AML-193 (cell line): Measurements from ENCODE around the gene CCDC12.
A peak's percentile ranks its signal among the peaks of the same experiment; 100 is the strongest.

Experiments used
- DNase-seq, 2 experiments: peaks; one replicate each; lab custom pipeline; 2025; lab: John Stamatoyannopoulos, UW

CCDC12 gene

DNA sequence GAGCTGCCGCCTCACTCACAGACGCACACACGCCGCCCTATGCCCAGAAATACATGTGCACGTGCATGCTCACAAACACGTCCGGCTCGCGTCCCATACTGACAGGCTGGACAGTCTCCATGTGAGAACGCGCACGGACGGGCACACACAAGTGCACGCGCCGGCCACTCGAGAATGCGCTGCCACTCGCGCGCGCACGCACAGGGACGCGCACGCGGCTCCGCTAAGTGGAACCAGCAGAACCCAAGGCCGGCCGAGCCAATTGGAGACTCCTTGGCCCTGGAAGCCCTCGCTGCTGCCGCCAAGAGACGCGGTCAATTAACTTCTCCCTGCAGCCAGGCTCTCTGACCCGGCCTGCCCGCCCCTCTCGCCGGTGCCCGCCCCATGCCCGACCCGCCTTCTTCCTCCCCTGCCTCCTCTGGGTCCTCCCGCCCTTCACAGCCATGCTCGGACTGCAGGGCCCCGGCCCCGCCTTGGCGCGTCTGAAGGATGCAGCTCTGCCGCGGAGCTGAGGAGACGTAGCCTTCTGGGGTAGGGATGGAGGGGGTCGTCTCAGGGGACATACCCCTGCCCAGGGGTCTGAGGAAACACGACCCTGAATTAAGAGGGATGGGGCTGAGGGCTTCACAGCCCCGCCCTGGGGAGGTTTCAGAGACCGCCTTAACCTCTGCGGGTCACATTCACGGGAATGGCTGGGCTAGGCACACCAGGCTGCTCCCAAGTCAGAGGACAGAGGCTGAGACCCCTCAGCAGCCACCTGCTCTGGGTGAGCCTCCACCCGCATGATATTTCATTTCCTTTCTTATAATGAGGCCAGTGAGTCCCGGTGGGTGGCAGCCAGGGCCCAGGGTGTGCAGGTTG lies 84.0 kb downstream of the CCDC12 start:
- DNase-seq = peak; percentile 84 to 90

DNA sequence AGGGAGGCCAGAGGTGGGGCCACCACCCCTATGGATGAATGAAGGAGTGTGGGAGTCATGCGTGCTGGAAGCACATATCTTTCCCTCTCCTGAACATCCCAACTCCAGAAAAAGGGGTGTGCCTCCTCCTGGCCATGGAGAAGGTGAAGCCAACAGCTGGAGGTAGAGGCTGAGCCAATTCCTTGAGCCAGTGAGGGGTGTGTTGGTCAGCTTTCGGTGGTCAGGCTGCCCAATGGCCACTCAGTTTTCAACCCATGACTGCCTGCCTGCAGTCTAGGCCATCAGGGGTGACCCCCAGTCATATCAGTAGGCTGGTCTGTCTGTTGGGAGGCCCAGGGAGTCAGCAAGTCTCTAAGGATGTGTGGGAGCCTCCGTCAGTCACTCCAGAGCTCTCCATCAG lies 85.4 kb downstream of the CCDC12 start:
- DNase-seq = no peak

DNA sequence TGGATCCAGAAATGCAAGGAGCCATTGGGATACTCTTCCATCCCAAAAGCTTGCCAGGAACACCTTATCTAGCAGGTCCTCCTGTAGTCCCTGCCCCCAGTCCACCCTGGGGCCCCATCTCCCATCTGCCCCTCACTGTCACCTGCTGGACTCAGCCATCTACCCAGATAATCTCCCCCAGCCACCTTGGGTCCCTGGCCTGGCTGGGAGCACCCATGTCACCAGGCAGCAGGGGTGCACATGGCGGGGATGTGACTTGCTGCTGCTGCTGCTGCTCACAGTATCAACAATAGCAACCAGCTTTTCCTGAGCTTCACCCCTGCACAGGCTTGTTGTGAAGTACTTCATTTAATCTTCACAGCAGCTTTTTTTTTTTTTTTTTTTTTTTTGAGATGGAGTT lies 86.4 kb downstream of the CCDC12 start:
- no peak for DNase-seq

DNA sequence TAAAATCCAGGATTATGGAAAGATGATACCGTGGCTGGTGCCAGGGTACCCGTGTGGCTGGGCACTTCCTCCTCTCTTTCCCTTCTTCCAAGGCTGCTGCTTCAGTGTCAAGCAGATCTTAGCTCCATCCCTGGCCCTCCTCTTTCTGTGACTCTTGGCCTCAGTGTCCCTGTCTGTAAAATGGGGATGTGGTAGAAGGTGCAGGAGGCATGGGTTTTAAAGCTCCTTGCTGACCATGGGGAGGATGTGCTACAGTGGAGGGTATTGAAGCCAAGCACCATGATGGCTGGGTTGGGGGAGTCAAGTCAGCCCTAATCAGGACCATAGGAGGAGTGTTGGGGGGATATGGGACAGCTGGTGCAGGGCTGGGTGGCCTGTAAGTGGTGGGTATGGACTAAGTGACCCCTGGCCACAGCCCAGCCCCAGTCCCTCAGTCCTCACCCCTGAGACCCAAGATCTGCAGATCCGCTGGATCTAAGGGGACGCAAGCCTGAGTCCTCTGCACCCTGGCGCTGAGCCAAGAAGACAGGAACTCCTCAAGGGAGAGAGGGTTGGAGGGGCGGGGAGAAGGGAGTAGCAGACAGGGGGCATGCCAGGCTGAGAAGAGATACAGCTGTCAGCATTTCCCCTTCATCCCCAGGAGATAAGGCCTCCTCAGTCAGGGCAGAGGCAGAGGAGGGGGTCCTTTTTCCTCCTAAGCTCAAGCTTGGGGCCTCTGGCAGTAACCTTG lies 87.0 kb downstream of the CCDC12 start:
- DNase-seq = no peak

DNA sequence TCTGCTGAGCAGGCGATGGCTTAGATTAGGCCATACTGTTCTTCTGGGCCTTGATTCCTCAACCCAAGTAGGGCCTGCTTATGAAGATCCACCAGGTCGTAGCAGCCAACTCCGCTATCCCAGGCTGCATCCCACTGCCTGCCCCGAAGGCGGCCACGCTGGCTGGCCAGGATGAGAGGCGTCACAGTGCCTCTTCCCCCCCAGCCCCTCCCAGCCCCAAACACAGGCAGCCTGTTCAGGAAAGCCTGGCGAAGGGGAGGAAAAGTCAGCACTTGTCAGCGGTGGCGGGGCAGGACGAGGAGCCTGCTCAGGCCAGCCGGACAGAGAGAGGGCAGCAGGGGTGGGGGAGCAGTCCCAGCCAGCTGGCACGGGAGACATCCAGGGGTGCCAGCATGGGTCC lies 87.8 kb downstream of the CCDC12 start:
- no peak for DNase-seq

DNA sequence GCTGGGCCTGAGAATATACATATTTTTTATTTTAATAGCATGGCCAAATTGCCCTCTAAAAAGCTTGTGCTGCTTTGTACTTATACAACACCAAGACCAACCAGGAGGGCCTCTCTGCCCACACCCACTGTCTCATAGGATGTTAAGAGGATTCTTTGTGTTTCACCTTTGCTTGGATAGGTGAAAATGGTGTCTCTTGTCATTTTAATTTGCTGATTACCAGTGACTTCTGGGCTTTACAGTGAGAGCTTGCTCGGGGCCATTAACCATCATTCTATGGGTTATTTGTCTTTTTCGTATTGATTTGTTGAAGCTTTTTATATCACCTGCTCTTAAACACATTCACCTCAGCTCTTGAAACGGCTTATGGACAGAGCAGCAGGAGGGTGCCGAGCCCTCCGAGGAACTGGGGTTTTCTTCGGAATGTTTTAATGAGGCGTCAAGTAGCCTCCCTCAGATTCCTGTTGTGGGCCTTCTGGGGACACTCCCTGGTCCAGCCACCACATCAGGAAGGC lies 88.5 kb downstream of the CCDC12 start:
- no peak for DNase-seq

DNA sequence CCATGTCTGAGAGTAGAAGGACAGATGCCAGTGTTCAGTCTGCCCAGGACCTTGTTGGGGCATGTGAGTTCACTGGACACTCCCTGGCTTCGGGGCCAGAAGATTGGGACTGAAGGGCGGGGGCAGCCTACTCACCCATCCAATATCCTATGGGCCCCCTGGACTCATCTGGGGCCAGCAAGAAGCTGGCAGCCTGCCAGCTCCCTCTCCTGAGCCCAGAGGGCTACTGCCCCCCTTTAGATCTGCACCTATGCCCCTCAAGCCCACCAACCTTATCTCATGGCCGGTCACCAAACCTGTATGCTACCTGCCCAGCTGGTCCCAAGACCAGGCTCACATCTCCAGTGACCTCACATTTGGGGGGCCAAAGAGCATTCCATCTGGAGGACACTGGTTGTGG lies 90.9 kb downstream of the CCDC12 start:
- no peak for DNase-seq

DNA sequence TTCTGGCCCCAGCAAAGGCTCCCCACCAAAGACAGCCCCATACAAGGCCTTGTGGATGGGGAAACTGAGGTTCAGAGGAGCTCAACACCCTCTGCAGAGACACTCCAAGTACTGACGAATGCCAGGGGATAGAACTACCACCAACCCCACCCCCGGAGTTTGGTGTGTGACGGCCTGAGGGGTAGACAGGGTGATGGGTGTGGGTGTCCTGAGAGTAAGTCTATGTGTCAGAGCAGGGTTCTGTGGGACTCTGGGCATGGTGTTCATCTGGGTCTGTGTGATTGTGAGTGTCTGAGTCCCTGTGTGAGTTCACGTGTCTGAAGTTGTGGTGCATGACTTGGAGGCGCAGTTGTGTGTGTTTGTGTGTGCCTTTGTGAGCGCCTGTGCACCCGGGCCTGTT lies 91.6 kb downstream of the CCDC12 start:
- DNase-seq = no peak

DNA sequence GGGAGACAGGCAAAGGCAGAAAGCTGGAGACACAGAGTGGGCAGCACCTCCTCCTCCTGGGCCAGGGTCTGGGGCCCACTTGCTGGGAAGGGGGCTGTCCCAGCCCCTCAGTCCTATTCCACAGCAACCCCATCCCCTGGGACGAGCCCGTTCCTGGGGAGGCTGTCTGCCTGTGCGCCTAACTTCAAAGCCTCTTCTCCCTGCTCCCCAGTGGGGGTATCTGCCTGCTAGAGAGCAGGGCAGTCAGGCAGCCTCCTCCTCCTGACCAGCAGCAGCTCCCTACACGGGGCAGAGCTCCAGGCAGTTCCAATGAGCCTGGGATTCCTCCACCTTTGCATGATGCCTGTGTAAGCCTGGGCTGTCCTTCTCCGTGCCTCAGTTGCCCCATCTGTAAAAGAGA lies 92.1 kb downstream of the CCDC12 start:
- no peak for DNase-seq

DNA sequence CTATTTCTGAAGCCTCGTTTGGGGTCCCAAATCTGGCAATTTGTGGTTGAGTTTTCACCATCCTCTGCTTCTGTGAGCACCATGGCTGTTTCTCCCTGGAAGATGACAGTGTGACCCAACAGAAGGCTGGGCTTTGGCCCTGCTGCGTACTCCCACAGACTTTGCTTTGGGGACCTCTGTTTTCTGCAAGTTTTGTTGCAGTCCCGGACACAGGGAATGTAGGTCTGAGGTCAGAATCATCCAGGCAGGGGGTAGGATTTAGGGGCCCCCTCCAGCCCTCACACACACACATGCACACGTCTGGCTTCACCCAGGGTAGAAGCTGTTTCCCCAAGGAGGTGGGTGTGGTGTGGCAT lies 92.7 kb downstream of the CCDC12 start:
- no peak for DNase-seq

DNA sequence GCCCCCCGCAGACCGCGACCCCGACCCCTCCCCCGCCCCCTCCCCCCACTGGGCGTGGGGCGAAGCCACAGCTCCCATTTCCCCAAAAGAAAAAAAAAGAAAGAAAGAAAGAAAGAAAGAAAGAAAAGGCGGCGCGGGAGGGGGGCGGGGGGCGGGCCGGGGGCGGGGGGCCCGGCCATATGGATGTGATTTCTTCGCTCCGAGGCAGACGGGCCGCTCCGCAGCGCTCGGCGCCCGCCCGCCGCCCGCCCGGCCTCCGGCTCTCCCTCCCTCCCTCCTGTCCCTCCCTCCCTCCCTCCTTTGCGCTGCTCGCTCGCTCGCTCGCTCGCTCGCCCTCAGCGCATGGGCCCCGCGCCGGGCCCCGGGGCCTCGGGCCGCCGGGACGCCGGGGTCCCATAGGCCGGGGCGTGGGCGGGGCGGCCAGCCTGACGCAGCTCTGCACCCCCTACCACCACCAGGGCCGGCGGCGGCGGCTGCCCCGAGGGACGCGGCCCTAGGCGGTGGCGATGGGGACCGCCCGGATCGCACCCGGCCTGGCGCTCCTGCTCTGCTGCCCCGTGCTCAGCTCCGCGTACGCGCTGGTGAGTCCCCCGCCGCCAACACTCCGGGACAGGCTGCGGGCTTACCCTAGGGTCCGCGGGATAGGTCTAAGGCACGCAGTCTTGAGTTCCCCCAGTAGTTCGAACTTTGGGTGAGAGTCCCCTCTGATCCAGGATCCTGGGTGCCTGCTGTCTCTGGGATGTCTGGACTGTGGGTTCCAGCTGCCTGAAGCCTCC lies 93.3 kb downstream of the CCDC12 start:
- no peak for DNase-seq

DNA sequence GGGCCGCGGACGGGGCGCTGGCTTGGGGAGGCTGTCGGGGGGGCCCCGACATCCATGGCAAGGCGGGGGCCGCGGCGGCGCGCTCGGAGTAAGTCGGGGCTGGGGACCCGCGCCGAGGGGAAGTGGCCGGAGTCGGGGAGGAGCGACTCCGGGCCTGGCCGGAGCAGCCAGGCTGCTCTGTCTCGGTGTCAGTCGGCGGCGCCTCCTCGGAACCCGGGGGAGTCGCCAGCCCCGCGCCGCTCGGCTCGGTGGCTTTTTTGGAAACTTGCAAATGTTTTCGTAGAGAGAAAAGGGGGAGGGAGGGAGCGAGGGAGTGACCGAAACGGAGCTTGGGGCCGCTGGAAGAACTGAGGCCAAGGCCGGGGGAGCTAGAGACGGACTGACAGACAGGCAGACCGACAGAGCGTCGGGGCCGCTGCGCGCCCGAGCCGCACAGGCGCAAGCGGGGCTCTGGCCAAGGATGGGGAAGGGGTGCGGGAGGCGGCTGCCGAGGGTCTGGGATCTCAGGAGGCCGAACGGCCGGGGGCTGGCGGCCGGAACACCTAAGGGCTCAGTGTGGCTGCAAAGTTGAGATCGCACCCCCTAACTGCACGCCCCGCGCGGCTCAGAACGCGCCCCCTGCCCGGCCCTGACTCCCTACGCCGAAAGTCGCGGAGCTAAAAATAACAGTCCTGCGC lies 94.0 kb downstream of the CCDC12 start:
- no peak for DNase-seq

DNA sequence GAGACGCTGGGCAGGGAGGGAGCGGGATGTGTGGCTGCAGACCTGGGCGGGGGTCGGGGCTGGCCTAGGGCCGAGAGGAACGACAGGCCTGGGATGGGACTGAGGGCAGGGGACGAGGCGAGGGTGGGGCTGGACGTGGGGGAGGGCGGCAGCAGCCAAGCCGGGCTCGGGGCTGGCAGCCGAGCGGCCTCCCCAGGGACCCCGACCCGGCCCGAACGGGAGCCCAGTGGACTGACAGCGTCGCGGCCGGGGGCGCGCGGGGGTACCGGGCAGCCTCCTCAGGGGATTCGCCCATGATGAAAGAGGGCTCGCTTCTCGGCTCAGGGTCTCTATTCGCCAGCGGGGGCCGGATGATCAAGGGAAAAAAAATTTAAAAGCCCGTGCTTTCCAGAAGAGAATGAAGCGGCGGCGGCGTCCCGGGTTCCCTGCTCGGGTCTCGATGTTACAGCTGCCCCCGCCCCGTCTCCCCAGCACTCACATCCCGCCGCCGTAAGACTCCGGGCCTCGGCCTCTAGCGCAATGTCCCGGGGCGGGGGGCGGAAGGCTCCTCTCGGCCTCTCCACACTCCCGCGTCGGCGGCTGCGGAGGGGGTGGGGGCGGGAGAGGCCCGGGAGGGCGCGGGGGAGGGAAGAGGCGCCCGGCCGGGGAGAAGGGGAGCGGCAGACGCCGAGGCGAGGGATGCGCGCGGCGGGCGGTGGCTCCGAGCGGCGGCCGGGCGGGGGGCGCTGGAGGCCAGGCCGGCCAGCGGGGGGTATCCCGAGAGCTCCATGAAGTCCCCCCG lies 94.8 kb downstream of the CCDC12 start:
- DNase-seq = no peak

DNA sequence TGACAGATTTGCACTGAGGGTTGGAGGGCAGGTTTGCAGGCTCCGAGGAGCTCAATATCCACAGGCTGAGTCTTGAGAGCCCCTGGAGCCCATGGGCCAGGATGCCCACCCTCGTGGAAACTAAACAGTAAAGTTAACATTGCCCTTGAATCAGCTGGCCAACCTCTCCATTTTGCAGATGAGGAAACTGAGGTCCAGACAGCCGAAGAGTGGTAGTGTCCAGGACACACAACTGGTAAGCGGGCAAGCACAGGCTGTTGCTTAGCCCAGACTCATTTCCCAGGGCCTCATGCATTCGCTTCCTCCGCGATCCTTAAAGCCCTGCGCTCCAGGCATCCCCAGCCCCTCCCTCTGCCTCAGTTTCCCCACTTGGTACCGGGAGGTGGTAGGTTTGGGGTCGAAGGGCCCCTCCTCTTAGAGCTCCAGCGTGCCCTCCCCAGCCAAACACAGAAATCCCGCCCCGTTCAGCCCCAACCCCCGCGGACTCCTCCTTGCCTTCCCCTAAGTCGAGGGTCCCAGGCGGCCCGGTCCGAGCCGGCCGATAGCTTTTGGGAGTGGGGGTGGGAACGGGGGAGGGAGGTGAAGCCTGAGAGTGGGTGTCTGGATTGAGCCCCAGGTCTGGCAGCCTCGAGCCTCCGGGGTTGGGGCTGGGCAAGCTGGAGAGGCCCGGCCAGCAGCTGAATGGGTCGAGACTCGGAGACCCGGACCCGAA lies 95.5 kb downstream of the CCDC12 start:
- DNase-seq = no peak

DNA sequence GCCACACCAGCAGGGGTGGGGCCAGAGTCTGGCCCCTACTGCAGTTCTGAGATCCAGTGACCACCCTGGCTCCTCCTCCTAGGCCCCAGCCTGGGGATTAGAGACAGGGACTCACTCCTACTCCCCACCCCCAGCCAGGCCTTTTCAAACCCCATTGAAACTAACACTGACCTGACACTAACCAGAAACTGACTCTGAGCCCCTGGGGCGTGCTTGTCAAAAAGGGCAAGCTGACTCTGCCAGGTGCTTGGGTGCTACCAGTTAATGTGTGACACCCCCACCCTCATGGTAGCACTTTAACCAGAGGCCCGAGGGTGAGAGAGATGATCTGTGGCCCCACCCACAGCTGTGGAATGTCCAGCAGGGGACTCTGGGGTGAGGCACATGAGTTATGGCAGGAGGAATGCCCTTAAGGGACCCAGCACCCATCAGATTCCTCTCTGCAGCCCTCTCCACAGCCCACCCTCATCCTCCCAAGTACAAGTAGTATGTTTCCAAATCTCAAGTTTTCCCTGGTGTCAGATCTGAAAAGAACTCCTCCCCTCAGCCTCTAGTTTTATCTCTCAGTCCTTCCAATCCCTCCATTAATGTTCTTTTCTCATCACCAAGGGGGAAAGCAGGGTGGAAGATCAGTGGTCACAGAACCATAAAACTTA lies 97.6 kb downstream of the CCDC12 start:
- no peak for DNase-seq

DNA sequence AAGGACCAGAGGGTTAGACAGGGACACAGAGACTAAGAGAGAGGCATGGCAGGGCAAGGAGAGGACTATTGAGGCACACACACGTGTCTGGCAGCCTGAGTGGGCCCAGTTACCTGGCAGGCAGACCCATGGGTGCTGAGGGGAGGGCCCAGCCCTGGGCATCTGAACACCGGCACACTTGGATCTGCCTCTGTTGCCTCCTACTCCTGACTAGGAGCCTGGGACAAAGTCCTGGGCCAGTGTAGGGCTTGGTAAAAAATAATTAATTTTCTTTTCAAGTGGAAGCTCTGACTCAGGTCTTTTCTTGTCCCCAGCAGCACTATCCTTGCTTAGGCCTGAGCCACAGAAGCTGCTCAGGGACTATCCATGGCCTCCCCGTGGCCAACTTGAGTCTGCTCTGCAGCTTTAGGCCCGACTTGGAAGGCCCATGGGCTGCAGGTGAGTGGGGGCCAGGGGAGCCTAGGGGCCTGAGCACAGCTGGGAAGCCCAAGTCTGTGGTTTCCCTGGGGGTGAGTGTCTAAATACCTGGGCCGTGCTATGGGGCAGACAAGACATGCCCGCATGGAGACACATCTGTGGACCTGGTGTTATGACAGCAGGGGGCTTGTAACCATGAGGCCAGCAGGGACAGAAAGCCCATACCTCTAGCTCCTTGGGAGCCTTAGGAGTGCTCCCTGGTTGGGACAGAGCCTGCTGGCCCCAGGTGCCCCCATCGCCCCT lies 99.0 kb downstream of the CCDC12 start, which contains the start of gene PTH1R:
Gene PTH1R (plus strand): TSS at position 316 of the 720 bp plus-strand sequence. CDS start 5,839 bp downstream, outside the sequence.
- DNase-seq = no peak

DNA sequence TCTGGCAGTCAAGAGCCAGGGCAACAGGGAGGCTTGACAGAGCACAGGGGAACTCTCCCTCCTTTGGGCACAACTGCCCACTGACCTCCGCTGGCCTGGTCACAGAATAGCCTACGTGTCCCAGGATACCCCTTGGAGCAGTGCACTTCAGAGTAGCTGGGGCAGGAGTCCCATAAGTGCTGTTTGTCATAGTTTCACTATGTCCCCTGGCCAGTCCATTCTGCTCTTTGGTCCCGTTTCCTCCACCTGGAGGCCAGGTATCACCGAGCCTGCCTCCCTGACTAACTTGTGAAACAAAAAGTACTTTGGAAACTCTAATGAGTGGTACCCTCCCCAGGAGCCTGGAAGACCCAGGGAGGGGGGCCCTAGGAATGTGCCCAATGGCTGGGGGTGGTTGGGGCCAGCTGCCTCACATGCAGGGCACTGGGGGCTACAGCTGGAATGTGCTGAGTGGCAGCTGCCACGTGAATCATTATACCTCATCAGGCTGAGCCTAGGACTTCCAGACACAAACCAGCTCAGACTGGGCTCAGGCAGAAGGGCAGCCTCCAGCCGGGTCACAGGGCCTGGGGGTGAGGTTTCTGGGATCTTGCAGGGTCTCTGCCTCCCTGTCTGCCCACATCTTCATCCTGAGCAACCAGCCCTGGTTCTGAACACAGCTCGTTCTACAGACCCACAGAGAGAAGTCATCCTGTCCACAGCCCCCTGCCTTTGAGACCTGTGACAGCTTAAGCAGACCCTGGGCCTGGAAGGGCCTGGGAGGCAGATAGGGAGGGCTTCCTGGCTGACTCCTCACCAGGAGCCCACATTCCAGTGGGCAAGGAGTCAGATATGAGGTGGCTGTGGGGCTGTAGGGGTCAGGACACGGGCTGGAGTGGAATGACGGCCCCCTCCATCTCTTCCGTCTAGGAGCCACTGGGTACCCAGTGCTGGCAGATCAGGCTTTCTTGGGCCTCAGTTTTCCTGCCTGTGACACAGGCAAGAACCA lies 99.9 kb downstream of the CCDC12 start:
- DNase-seq = no peak

DNA sequence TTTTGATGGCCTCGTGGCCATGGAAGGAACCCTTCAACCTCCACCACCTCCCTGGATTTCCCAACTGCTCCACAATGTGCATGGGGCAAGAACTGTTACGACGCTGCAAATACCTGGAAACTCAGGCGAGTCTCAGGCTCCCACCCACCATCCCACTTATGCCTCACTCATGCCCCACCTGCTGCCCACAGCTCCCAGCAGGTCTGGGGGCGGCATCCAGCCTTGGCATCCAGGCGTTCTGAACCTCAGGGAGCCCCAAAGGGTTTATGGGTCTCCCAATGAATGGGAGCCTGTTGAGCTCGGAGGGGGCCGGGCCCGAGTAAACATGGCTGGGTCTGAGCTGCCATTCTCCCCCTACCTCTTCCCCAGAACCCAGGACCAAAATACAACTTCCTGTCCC lies 101.0 kb downstream of the CCDC12 start:
- no peak for DNase-seq
